Measurements from ENCODE around the gene ACE. TPM values are rescaled to one million over a fixed set of nuclear protein-coding genes. Genes with fewer than 3 reads are reported as not detected.

ACE gene
- total and polyA plus RNA-seq, 4 donors, result 6.3 to 15.4 (median 11.3) TPM

DNA sequence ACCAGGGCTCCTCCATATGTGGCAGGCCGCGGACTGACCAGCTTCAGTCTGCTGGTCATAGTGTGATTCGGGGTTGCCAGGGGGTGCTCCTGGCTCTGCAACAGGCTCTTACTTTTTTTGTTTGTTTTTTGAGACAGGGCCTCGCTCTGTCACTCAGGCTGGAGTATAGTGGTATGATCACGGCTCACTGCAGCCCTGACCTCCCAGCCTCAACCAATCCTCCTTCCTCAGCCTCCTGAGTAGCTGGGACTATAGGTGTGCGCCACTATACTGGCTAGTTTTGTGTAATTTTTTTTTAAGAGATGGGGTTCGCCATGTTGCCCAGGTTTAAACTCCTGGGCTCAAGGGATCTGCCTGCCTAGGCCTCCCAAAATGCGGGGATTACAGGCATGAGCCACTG lies 34.5 kb downstream of the ACE start:
- no peaks in the 10 kb centered on the region for H3K36me3 ChIP-seq (ENCODE audit: control insufficient read depth, insufficient read depth, low read length)
- 95% methylated on average over 6 of the region's 8 CpGs for WGBS (ENCODE audit: insufficient coverage)
- no peaks in the 10 kb centered on the region for H3K4me1 ChIP-seq (ENCODE audit: control insufficient read depth, insufficient read depth, low read length)
- H3K27me3 ChIP-seq (ENCODE audit: control insufficient read depth, insufficient read depth, low read length), result no peaks in the 10 kb centered on the region
- no peak overlapping the region for H3K4me3 ChIP-seq (ENCODE audit: low read depth, low read length)
- no peaks in the 10 kb centered on the region for H3K9me3 ChIP-seq (ENCODE audit: control insufficient read depth, insufficient read depth, low read length)
- no peak for DNase-seq (ENCODE audit: low read depth in 4 of 6, low spot score in 6 of 6)
- no peak overlapping the region for H3K27ac ChIP-seq (ENCODE audit: low read depth, low read length)

- no peaks in the 10 kb centered on the region for H3K36me3 ChIP-seq (ENCODE audit: control insufficient read depth, insufficient read depth, low read length)
- H3K27ac ChIP-seq (ENCODE audit: low read depth, low read length), result no peak overlapping the region
- no peaks in the 10 kb centered on the region for H3K27me3 ChIP-seq (ENCODE audit: control insufficient read depth, insufficient read depth, low read length)
- H3K4me1 ChIP-seq (ENCODE audit: control insufficient read depth, insufficient read depth, low read length), result no peaks in the 10 kb centered on the region
- 86% methylated on average over 1 of the region's 3 CpGs for WGBS (ENCODE audit: insufficient coverage)
- H3K4me3 ChIP-seq (ENCODE audit: low read depth, low read length), result no peak overlapping the region
- H3K9me3 ChIP-seq (ENCODE audit: control insufficient read depth, insufficient read depth, low read length), result no peaks in the 10 kb centered on the region
- DNase-seq (ENCODE audit: low read depth in 4 of 6, low spot score in 6 of 6), result no peak
These were observed 35.5 kb downstream of the ACE start for GRCh38 chr17:63512388-63512787.

DNA sequence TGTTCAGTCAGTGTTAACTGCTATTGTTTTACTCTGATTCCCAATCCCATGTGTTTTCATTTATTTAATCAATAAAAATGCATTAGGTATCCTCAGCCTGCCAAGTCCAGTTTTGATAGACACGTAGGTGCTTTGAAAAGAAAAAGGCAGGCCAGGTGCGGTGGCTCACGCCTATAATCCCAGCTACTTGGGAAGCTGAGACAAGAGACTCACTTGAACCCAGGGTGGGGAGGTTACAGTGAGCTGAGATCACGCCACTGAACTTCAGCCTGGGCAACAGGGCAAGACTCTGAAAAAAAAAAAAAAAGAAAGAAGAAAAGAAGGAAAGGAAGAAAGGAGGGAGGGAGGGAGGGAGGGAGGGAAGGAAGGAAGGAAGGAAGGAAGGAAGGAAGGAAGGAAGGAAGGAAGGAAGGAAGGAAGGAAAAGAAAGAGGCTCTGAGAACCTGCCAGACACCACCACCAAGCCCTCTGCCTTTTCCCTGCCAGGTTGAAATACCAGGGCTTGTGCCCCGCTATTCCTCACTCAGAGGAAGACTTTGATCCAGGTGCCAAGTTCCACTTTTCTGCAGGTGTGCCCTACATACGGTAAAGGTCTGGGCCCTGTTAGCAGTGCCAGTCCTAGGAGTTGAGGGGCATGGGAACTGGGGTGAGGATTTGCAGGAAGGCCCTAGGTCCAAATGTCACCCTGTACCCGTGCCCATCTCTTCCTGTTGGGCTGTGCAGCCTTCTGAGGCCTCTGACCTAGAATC lies 36.2 kb downstream of the ACE start:
- 85% methylated on average over 5 of the region's 7 CpGs for WGBS (ENCODE audit: insufficient coverage)
- Histone ChIP-seq H3K4me3 (ENCODE audit: low read depth, low read length) (no peak overlapping the region), H3K4me1 (ENCODE audit: control insufficient read depth, insufficient read depth, low read length) (no peaks in the 10 kb centered on the region), H3K27ac (ENCODE audit: low read depth, low read length) (no peak overlapping the region), H3K36me3 (ENCODE audit: control insufficient read depth, insufficient read depth, low read length) (no peaks in the 10 kb centered on the region), H3K27me3 (ENCODE audit: control insufficient read depth, insufficient read depth, low read length) (peaks cover 2% of the 10 kb centered on the region), H3K9me3 (ENCODE audit: control insufficient read depth, insufficient read depth, low read length) (no peaks in the 10 kb centered on the region)
- no peak for DNase-seq (ENCODE audit: low read depth in 4 of 6, low spot score in 6 of 6)

- peaks cover 1% of the 10 kb centered on the region for H3K4me1 ChIP-seq (ENCODE audit: control insufficient read depth, insufficient read depth, low read length)
- no peak for DNase-seq (ENCODE audit: low read depth in 4 of 6, low spot score in 6 of 6)
- peaks cover 2% of the 10 kb centered on the region for H3K27me3 ChIP-seq (ENCODE audit: control insufficient read depth, insufficient read depth, low read length)
- no peak overlapping the region for H3K4me3 ChIP-seq (ENCODE audit: low read depth, low read length)
- 90% methylated on average over 2 of the region's 3 CpGs for WGBS (ENCODE audit: insufficient coverage)
- no peaks in the 10 kb centered on the region for H3K36me3 ChIP-seq (ENCODE audit: control insufficient read depth, insufficient read depth, low read length)
- no peaks in the 10 kb centered on the region for H3K9me3 ChIP-seq (ENCODE audit: control insufficient read depth, insufficient read depth, low read length)
- no peak overlapping the region for H3K27ac ChIP-seq (ENCODE audit: low read depth, low read length)
These were observed 37.6 kb downstream of the ACE start for GRCh38 chr17:63514477-63514876.

DNA sequence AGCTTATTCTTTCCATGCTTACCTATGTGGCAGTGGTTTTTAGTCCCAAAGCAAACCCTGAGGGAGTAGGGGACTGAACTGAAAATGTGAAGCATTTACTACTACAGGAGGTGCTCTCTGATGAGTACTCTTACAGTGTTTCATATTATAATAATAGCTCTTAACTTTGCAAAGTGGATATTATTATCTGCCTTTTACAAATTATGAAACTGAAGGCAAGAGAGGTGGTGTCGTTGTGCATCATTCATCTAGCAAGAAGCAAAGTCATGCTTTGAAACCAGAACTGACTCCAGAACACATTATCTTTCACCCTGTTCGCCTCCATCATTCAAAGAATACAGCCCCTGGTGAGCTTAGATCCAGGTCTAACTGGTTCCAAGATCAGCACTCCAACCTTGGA lies 38.1 kb downstream of the ACE start:
- no peak for DNase-seq (ENCODE audit: low read depth in 4 of 6, low spot score in 6 of 6)
- Histone ChIP-seq H3K4me3 (ENCODE audit: low read depth, low read length) (no peak overlapping the region), H3K27me3 (ENCODE audit: control insufficient read depth, insufficient read depth, low read length) (peaks cover 2% of the 10 kb centered on the region), H3K36me3 (ENCODE audit: control insufficient read depth, insufficient read depth, low read length) (no peaks in the 10 kb centered on the region), H3K9me3 (ENCODE audit: control insufficient read depth, insufficient read depth, low read length) (no peaks in the 10 kb centered on the region), H3K4me1 (ENCODE audit: control insufficient read depth, insufficient read depth, low read length) (peaks cover 4% of the 10 kb centered on the region), H3K27ac (ENCODE audit: low read depth, low read length) (no peak overlapping the region)
- WGBS (ENCODE audit: insufficient coverage), result 76% methylated on average over 2 of the region's 2 CpGs

- H3K27ac ChIP-seq (ENCODE audit: low read depth, low read length), result no peak overlapping the region
- no peak overlapping the region for H3K4me3 ChIP-seq (ENCODE audit: low read depth, low read length)
- no peaks in the 10 kb centered on the region for H3K9me3 ChIP-seq (ENCODE audit: control insufficient read depth, insufficient read depth, low read length)
- H3K4me1 ChIP-seq (ENCODE audit: control insufficient read depth, insufficient read depth, low read length), result peaks cover 5% of the 10 kb centered on the region
- no peak for DNase-seq (ENCODE audit: low read depth in 4 of 6, low spot score in 6 of 6)
- H3K36me3 ChIP-seq (ENCODE audit: control insufficient read depth, insufficient read depth, low read length), result no peaks in the 10 kb centered on the region
- WGBS (ENCODE audit: insufficient coverage), result 50% methylated on average over 1 of the region's 1 CpG
- peaks cover 2% of the 10 kb centered on the region for H3K27me3 ChIP-seq (ENCODE audit: control insufficient read depth, insufficient read depth, low read length)
These were observed 38.6 kb downstream of the ACE start for GRCh38 chr17:63515426-63515825.

GRCh38 chr17:63516910-63517824 lies 40.3 kb downstream of the ACE start:
- Histone ChIP-seq H3K27me3 (ENCODE audit: control insufficient read depth, insufficient read depth, low read length) (peaks cover 4% of the 10 kb centered on the region), H3K4me1 (ENCODE audit: control insufficient read depth, insufficient read depth, low read length) (peaks cover 11% of the 10 kb centered on the region), H3K9me3 (ENCODE audit: control insufficient read depth, insufficient read depth, low read length) (no peaks in the 10 kb centered on the region), H3K36me3 (ENCODE audit: control insufficient read depth, insufficient read depth, low read length) (no peaks in the 10 kb centered on the region), H3K4me3 (ENCODE audit: low read depth, low read length) (no peak overlapping the region), H3K27ac (ENCODE audit: low read depth, low read length) (no peak overlapping the region)
- 89% methylated on average over 4 of the region's 6 CpGs for WGBS (ENCODE audit: insufficient coverage)
- no peak for DNase-seq (ENCODE audit: low read depth in 4 of 6, low spot score in 6 of 6)

DNA sequence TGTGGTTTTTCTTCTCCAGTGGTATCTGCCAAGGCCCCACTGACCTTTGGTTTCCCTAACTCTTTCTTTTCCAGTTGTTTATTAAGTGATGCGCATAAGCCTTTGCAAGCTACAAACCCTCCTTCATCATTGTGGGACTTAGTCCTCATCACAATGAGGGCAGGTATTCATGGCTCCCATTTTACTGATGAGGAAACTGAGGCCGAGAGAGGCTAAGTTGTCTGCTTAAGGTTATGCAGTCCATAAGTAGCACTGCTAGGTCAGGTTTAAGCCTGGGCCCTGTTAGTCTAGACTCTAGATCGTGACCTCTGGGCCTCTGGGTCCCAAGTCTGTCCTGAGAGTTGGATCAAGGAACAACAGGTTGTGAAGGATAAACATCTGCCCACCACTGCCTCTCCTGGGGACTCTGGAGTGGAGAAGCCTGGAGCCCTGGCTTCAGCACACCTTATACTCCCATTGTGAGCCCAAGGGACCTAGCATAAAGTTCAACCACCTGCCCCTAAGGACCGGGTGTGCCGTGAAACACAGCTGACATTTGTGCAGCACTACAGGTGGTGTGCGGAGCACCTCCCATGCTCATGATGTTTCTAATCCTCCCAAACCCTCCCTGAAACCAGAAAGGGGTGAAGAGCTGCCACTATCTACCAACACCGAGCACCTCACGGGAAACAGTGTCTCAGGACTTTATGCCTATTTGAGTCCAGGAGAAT lies 41.1 kb downstream of the ACE start:
- no peaks in the 10 kb centered on the region for H3K36me3 ChIP-seq (ENCODE audit: control insufficient read depth, insufficient read depth, low read length)
- no peak for DNase-seq (ENCODE audit: low read depth in 4 of 6, low spot score in 6 of 6)
- H3K4me1 ChIP-seq (ENCODE audit: control insufficient read depth, insufficient read depth, low read length), result peaks cover 13% of the 10 kb centered on the region
- no peaks in the 10 kb centered on the region for H3K9me3 ChIP-seq (ENCODE audit: control insufficient read depth, insufficient read depth, low read length)
- H3K4me3 ChIP-seq (ENCODE audit: low read depth, low read length), result no peak overlapping the region
- 64% methylated on average over 5 of the region's 8 CpGs for WGBS (ENCODE audit: insufficient coverage)
- H3K27ac ChIP-seq (ENCODE audit: low read depth, low read length), result no peak overlapping the region
- H3K27me3 ChIP-seq (ENCODE audit: control insufficient read depth, insufficient read depth, low read length), result peaks cover 6% of the 10 kb centered on the region

DNA sequence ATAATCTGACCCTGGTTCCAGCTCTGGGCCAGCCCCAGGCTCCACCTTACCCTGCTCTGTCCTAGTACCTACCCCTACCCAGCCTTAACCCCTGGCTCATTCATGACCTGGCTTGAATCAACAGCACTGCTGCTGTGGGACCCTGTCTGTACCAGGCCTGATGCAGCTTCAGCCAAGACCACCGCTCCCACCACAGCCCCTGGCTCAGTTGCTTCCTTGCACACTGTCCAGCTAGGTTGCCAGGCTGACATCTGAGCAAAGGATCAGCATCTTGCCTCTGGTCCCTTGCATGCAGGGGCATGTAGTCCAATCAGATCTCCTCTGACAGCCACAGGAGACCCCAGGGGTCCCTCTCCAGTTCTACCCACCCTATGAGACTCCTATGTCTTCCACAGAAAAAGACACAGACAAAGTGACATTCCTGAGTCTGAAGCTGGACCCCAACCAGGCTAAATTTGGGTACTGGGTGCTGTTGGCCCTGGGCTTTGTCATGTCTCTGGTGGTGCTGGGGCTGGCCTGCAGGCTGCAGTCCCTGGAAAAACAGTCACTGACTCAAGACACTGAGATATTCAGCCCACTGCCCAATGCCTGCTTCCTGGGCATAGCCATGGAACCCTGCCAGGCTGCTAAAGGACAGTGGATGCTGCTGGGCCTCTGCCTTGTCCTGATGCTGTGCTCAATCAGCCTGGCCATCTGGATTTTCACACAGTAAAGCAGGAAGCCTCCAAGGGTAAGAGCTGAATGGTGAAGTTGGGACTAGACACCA lies 42.4 kb downstream of the ACE start:
- H3K4me1 ChIP-seq (ENCODE audit: control insufficient read depth, insufficient read depth, low read length), result peaks cover 23% of the 10 kb centered on the region
- DNase-seq (ENCODE audit: low read depth in 4 of 6, low spot score in 6 of 6), result peak in 2 of 6 donors; percentile 8 to 19
- H3K9me3 ChIP-seq (ENCODE audit: control insufficient read depth, insufficient read depth, low read length), result no peaks in the 10 kb centered on the region
- H3K36me3 ChIP-seq (ENCODE audit: control insufficient read depth, insufficient read depth, low read length), result no peaks in the 10 kb centered on the region
- WGBS (ENCODE audit: insufficient coverage), result 94% methylated on average over 1 of the region's 1 CpG
- H3K4me3 ChIP-seq (ENCODE audit: low read depth, low read length), result no peak overlapping the region
- no peak overlapping the region for H3K27ac ChIP-seq (ENCODE audit: low read depth, low read length)
- H3K27me3 ChIP-seq (ENCODE audit: control insufficient read depth, insufficient read depth, low read length), result peaks cover 12% of the 10 kb centered on the region
